Nucleus accumbens (tissue), 56 donors: Measurements from ENCODE around the gene NEO1.
"Not testable (repeated sequence)": the region's sequence is repeated elsewhere in the genome, so short reads cannot be mapped to it uniquely, and the experiment has no call there.

Source experiments
- DNase-seq, 56 donors: peaks; one replicate each; lab custom pipeline; 2025; lab: John Stamatoyannopoulos, UW

NEO1 gene

GRCh38 chr15:73295630-73296286, 243.5 kb downstream of the NEO1 start:
- no peak for DNase-seq

GRCh38 chr15:73296609-73297353, 244.5 kb downstream of the NEO1 start:
- DNase-seq: no peak

GRCh38 chr15:73298522-73299245, 246.4 kb downstream of the NEO1 start:
- DNase-seq: no peak

GRCh38 chr15:73300286-73300685, 248.0 kb downstream of the NEO1 start:
- not testable (repeated sequence) for DNase-seq

GRCh38 chr15:73303636-73304035, 251.4 kb downstream of the NEO1 start:
- DNase-seq: no peak

- DNase-seq: peak in 20 of 56 donors; percentile 5 to 47 (median 14)
Measured at GRCh38 chr15:73305331-73306211, 253.3 kb downstream of the NEO1 start.

GRCh38 chr15:73308305-73308704, 256.0 kb downstream of the NEO1 start:
- no peak for DNase-seq

GRCh38 chr15:73313861-73314260, 261.6 kb downstream of the NEO1 start:
- DNase-seq: no peak

- DNase-seq: peak in 1 of 56 donors; percentile 34
Measured at GRCh38 chr15:73317651-73318462, 265.6 kb downstream of the NEO1 start.

- DNase-seq: peak in 17 of 56 donors; percentile 3 to 77 (median 27)
Measured at GRCh38 chr15:73318463-73319351, 266.4 kb downstream of the NEO1 start.

GRCh38 chr15:73319460-73320245, 267.4 kb downstream of the NEO1 start:
- no peak for DNase-seq

- no peak for DNase-seq
Measured at GRCh38 chr15:73320619-73321180, 268.4 kb downstream of the NEO1 start.

GRCh38 chr15:73321496-73322450, 269.5 kb downstream of the NEO1 start:
- DNase-seq: no peak

GRCh38 chr15:73322665-73323373, 270.6 kb downstream of the NEO1 start:
- DNase-seq: no peak

- no peak for DNase-seq
Measured at GRCh38 chr15:73323374-73323955, 271.2 kb downstream of the NEO1 start.
